GM10266 (cell line): Measurements from ENCODE around the gene CCDC51.
"Not testable (repeated sequence)": the region's sequence is repeated elsewhere in the genome, so short reads cannot be mapped to it uniquely, and the experiment has no call there.

Experiments
- DNase-seq: peaks from one replicate; pipeline ENCODE4 v3.0.0; 2012; ENCODE audit errors: extremely low spot score
- TF ChIP-seq, protein P1 (sequence below): IDR thresholded peaks from 2 replicates; pipeline ENCODE4 v1.5.1; 2012; ENCODE audit warnings: mild to moderate bottlenecking, low read depth; ENCODE audit not compliant: control insufficient read depth, insufficient read depth; ENCODE audit errors: missing control alignments

The CCDC51 gene

DNA sequence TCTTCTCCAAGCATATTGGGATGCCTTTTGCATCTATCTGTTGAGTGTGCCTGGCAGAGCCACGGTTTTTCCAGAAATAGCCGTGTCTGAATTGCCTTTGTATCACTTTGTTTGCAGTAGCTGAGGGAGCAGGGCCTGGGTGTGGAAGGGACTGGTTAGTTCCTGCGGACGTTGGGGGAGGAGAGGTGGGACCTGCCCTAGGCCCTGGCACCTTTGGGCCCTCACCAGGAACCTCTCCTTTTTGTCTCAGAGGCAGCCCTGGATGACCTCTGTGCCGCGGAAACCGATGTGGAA is 25.3 kb upstream of the CCDC51 start:
- TF ChIP-seq, protein P1, sequence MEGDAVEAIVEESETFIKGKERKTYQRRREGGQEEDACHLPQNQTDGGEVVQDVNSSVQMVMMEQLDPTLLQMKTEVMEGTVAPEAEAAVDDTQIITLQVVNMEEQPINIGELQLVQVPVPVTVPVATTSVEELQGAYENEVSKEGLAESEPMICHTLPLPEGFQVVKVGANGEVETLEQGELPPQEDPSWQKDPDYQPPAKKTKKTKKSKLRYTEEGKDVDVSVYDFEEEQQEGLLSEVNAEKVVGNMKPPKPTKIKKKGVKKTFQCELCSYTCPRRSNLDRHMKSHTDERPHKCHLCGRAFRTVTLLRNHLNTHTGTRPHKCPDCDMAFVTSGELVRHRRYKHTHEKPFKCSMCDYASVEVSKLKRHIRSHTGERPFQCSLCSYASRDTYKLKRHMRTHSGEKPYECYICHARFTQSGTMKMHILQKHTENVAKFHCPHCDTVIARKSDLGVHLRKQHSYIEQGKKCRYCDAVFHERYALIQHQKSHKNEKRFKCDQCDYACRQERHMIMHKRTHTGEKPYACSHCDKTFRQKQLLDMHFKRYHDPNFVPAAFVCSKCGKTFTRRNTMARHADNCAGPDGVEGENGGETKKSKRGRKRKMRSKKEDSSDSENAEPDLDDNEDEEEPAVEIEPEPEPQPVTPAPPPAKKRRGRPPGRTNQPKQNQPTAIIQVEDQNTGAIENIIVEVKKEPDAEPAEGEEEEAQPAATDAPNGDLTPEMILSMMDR, result no peak
- no peak for DNase-seq

DNA sequence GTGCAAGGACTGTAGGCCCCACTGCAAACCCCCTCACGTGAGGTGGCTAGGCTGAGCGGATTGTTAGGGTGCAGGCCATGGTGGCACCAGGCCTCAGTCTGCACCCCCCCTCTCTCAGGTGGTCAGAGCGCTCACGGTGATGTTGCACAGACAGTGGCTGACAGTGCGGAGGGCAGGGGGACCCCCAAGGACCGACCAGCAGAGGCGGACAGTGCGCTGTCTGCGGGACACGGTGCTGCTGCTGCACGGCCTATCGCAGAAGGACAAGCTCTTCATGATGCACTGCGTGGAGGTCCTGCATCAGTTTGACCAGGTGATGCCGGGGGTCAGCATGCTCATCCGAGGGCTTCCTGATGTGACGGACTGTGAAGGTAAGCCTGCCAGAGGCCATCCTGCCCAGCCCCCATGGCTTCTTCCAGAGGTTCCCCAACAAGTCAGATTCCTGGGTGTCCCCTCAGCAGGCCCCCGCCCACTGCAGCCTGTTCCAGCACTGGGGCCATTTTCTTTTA is 24.8 kb upstream of the CCDC51 start:
- DNase-seq, result no peak
- TF ChIP-seq, protein P1, result no peak

DNA sequence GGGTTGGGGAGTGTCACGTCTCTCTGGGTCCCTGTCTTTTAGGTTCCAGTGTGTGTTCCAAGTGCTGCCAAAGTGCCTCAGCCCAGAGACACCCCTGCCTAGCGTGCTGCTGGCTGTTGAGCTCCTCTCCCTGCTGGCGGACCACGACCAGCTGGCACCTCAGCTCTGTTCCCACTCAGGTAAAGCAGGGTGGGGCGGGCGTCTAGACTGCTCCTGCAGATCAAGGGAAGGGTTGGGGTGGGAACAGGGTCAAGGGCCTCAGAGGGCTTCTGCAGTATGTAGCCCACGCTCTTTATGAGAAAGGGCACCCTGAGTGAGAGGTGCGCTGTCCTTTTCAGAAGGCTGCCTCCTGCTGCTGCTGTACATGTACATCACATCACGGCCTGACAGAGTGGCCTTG is 23.8 kb upstream of the CCDC51 start:
- TF ChIP-seq, protein P1, result no peak
- no peak for DNase-seq

DNA sequence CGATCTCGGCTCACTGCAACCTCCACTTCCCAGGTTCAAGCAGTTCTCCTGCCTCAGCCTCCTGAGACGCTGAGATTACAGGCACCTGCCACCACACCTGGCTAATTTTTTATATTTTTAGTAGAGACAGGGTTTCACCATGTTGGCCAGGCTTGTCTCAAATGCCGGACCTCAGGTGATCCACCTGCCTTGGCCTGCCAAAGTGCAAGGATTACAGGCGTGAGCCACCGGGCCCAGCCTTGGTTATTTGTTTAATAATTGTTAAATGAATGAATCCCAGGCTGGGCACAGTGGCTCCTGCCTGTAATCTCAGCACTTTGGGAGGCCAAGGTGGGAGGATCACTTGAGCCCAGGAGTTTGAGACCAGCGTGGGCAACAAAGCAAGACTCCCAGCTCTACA is 21.8 kb upstream of the CCDC51 start:
- DNase-seq, result not testable (repeated sequence)

DNA sequence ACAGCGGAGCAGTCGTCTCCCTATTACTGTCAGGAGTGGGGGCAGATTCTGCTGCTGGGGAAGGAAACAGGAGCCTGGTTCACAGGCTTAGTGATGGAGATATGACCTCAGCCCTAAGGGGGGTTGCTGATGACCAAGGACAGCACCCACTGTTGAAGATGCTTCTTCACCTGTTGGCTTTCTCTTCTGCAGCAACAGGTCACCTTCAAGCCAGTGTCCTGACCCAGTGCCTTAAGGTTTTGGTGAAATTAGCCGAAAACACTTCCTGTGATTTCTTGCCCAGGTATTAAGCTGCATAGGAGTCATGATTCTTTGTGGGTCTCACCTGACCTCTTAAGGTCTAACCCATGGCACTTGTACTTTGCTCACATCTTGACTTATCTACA is 20.6 kb upstream of the CCDC51 start:
- no peak for DNase-seq
- TF ChIP-seq, protein P1, result no peak

DNA sequence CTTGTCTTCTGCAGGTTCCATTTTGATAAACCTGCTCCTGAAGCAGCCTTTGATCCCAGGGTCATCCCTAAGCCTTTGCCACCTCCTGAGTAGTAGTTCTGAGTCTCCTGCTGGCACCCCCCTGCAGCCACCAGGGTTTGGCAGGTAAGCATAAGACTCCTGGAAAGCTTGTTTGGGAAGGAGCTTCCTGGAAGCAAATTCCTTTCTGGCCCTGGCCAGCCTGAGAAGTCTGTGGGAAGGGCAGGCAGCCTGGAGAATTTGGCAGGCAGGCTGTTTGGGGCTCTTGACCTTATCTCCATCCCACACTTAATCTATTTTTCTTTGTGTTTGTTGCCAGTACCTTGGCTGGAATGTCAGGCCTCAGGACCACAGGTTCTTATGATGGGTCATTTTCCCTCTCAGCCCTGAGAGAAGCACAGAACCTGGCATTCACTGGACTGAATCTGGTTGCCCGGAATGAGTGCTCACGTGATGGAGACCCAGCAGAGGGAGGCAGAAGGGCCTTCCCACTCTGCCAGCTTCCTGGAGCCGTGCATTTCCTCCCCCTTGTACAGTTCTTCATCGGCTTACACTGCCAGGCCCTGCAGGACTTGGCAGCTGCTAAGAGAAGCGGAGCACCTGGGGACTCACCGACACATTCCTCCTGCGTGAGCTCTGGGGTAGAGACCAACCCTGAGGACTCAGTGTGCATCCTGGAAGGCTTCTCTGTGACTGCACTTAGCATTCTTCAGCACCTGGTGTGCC is 20.0 kb upstream of the CCDC51 start:
- TF ChIP-seq, protein P1, result no peak
- DNase-seq, result no peak

DNA sequence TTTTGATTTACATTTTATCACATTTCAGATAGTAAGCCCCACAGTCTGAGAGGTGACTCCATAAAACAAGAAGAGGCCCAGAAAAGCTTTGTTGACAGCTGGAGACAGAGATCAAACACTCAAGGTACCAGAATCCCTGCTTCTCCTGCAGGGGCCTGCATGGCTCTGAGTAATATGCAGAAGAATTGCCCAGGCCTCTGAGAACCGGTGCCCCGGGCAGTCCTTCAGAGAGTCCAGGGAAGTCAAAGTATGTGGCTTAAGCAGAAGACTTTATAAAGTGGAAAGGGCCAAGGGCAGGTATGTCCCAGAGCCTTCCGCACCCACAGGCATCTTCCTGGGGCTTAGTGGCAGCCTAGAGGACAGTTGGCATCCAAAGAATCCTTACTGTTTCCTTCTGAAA is 19.4 kb upstream of the CCDC51 start:
- DNase-seq, result no peak
- TF ChIP-seq, protein P1, result no peak

DNA sequence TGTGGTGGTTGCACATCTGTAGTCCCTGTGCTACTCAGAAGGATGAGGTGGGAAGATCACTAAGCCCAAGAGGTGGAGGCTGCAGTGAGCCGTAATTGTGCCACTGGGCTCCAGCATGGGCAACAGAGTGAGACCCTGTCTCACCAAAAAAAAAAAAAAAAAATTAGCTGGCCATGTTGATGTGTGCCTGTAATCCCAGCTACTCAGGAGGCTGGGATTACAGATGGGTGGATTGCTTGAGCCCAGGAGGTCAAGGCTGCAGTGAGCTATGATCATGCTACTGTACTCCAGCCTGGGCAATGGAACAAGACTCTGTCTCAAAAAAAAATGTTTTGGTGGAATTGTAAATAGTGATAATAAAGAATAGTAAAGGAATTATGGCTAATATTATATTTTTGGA is 16.5 kb upstream of the CCDC51 start:
- DNase-seq, result no peak
- TF ChIP-seq, protein P1, result no peak
